GM06990 (cell line): ENCODE data around the gene ALAS1.
"Not testable (repeated sequence)": the region's sequence is repeated elsewhere in the genome, so short reads cannot be mapped to it uniquely, and the experiment has no call there.

Source experiments
- DNase-seq: peaks from one replicate; pipeline ENCODE4 v3.0.0-alpha.2; 2011; ENCODE audit not compliant: insufficient read length; ENCODE audit errors: extremely low read depth
- H3K27me3 ChIP-seq: replicated peaks from 2 replicates; pipeline ENCODE4 v1.6.0; 2011; ENCODE audit warnings: low read length; ENCODE audit not compliant: control insufficient read depth, insufficient read depth
- H3K36me3 ChIP-seq: 2 replicates; pipeline ENCODE4 v1.5.1; 2011; ENCODE audit warnings: low read length; ENCODE audit not compliant: control insufficient read depth, insufficient read depth
- H3K4me3 ChIP-seq: replicated peaks from 2 replicates; pipeline ENCODE4 v1.5.1; 2011; ENCODE audit warnings: low read depth, mild to moderate bottlenecking, control low read depth, low read length
- TF ChIP-seq, protein P1 (sequence below): IDR thresholded peaks from 2 replicates; pipeline ENCODE4 v1.5.1; 2011; ENCODE audit warnings: low read length, control low read depth, mild to moderate bottlenecking, inconsistent platforms; ENCODE audit not compliant: insufficient read depth, poor library complexity, severe bottlenecking

The ALAS1 gene

DNA sequence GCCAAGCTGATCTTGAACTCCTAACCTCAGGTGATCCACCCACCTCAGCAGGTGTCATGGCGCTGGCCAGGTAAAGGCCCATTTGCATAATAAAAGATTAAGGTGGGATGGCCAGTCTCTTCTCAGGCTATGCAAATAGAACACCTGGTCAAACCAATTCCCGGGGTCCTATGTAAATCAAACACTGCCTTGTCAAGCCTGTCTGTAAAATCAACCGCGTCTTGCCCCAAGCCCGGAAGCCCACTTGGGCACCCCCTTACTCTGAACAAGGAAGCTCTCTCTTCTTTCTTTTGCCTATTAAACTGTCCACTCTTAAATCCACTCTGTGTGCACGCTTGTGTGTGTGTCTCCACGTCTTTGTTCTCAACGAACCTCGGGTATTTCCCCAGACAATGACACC, 30.7 kb upstream of the ALAS1 start:
- TF ChIP-seq, protein P1, sequence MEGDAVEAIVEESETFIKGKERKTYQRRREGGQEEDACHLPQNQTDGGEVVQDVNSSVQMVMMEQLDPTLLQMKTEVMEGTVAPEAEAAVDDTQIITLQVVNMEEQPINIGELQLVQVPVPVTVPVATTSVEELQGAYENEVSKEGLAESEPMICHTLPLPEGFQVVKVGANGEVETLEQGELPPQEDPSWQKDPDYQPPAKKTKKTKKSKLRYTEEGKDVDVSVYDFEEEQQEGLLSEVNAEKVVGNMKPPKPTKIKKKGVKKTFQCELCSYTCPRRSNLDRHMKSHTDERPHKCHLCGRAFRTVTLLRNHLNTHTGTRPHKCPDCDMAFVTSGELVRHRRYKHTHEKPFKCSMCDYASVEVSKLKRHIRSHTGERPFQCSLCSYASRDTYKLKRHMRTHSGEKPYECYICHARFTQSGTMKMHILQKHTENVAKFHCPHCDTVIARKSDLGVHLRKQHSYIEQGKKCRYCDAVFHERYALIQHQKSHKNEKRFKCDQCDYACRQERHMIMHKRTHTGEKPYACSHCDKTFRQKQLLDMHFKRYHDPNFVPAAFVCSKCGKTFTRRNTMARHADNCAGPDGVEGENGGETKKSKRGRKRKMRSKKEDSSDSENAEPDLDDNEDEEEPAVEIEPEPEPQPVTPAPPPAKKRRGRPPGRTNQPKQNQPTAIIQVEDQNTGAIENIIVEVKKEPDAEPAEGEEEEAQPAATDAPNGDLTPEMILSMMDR: no peak
- H3K27me3 ChIP-seq: no peaks in the 10 kb centered on the region
- DNase-seq: no peak
- no peak overlapping the region for H3K4me3 ChIP-seq
- H3K36me3 ChIP-seq: no peaks in the 10 kb centered on the region

DNA sequence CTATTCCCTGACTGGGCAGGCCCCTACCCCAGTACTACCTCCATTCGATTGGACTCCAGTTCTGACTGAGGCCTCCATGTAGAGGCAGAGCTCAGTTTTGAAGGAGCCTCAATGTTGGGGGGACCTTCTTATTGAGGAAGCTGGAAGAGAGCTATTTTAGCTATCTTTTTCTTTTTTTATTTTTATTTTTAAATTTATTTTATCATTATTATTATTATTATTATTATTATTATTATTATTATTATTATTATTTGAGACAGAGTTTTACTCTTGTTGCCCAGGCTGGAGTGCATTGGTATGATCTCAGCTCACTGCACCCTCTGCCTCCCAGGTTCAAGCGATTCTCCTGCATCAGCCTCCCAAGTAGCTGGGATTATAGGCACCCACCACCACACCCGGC, 27.7 kb upstream of the ALAS1 start:
- not testable (repeated sequence) for H3K27me3 ChIP-seq, DNase-seq, H3K36me3 ChIP-seq, H3K4me3 ChIP-seq

DNA sequence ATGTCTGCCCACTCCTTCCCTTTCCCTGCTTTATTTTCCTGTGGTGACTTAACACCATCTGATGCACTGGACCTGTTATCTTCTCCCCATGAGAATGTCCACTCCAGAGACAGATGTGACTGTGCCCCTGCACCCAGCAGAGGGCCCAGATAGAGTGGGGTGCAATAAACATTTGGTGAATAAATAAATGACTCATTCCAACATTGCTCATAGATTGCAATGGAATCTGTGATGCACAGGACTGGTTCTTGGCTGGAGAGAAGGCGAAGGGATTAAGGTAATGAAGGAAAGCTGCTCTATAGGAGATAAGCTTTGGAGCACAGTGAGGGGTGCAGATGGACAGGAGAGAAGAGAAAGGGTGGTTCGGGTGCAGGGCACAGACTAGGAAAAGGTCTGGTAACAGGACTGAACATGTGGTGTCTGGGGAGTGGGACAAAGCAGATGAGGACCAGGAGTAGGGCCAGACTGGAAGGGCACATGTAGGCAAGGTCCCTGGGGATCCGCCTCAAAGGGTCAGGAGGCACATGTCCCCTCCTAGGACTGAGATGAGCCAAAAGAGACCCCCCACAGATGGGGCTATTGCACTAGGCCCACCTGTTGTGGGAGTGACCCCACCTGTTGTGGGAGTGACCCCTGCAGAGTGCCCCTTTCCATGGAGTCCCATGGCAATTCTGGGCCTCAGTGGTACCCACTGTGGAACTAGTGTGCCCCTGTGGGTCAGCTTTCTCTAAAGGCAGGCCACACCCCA, 26.3 kb upstream of the ALAS1 start:
- TF ChIP-seq, protein P1: no peak
- H3K27me3 ChIP-seq: no peaks in the 10 kb centered on the region
- no peak for DNase-seq
- no peak overlapping the region for H3K4me3 ChIP-seq
- no peaks in the 10 kb centered on the region for H3K36me3 ChIP-seq

DNA sequence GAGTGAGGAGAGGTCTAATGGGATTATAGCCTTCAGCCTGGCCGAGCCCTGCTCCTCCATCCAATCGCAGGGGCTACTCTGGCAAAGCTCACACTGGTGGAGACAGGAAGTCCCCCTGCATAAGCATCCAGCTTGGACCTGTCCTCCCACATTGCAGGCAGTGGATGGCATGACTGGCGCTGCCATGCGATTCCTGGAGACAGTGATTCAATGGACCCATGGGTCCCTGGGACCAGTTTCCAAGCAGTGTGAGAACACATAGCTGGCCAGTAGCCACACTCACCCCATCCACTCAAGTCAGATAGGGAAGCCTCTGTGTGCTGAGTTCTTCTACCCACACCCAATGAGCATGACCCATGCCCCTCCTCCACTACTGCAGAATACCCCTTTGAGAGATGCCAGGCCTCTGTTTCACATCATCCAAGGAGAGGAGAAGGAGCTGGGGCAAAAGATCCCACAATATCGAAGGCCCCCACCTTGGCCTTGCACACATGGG, 25.6 kb upstream of the ALAS1 start:
- Histone ChIP-seq H3K27me3 (no peaks in the 10 kb centered on the region), H3K4me3 (no peak overlapping the region), H3K36me3 (no peaks in the 10 kb centered on the region)
- TF ChIP-seq, protein P1: no peak
- DNase-seq: no peak

DNA sequence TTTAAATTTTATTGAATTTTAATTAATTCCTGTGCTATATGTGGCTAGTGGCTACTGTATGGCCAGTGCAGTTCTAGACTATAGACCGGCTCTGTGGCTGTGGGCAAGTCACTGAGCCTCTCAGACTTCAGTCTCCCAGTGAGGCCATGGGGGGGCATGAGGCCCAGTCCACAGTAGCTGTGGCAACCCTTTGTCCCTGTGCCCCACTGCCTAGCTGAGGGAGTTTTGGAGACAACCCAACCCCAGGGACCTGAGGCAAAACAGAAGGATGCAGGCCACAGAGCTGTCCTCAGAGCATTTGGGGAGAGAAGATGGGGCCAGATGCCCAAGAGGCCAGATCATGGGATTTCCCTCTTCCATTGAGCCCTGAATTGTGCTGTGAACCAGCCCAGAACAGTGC, 24.9 kb upstream of the ALAS1 start:
- Histone ChIP-seq H3K27me3 (no peaks in the 10 kb centered on the region), H3K4me3 (no peak overlapping the region), H3K36me3 (no peaks in the 10 kb centered on the region)
- TF ChIP-seq, protein P1: no peak
- no peak for DNase-seq

DNA sequence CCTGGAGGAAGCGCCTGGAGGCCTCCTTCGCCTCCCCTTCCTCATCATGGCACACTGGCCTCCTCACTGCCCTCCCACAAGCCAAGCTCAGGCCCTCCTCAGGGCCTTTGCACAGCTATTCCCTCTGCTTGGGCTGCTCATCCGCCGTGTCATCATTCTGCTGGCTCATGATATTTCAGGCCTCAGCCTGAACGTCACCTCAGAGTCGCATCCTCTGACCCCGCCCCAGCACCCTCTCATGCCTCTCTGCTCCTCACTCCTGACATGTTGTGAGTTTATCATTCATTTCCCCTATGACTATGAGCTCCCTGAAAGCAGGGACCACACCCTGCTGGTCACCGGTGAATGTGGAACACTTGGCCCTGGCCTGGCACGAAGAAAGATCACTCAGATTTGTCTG, 23.1 kb upstream of the ALAS1 start:
- TF ChIP-seq, protein P1: no peak
- DNase-seq: no peak
- H3K36me3 ChIP-seq: no peaks in the 10 kb centered on the region
- no peaks in the 10 kb centered on the region for H3K27me3 ChIP-seq
- no peak overlapping the region for H3K4me3 ChIP-seq
